DOHH2 (cell line): ENCODE results near the gene RBM24.

Experiments used
- H3F3A ChIP-seq: fragments of 200-600 bp; sonication (generic), shearing (Covaris generic); 2 replicates; pipeline ENCODE4 v1.6.0; 2016; ENCODE audit warnings: antibody characterized with exemption, mild to moderate bottlenecking; ENCODE audit not compliant: control insufficient read depth, insufficient read depth
- H3K27ac ChIP-seq: fragments of 200-600 bp; sonication (generic); 2 replicates; pipeline ENCODE4 v1.5.1; 2014; ENCODE audit warnings: low read depth, mild to moderate bottlenecking, low read length, moderate library complexity
- H3K27me3 ChIP-seq: fragments of 200-600 bp; sonication (generic); 2 replicates; pipeline ENCODE4 v1.6.1; 2014; ENCODE audit warnings: mild to moderate bottlenecking, low read length, mixed read lengths; ENCODE audit not compliant: control insufficient read depth
- H3K36me3 ChIP-seq: fragments of 200-600 bp; sonication (generic); 2 replicates; pipeline ENCODE4 v1.6.1; 2014; ENCODE audit warnings: mild to moderate bottlenecking, low read length, moderate library complexity, mixed read lengths; ENCODE audit not compliant: control insufficient read depth
- H3K4me1 ChIP-seq: fragments of 200-600 bp; sonication (generic); 2 replicates; pipeline ENCODE4 v1.6.1; 2014; ENCODE audit warnings: mild to moderate bottlenecking, low read length, mixed read lengths; ENCODE audit not compliant: control insufficient read depth
- H3K4me2 ChIP-seq: fragments of 200-600 bp; sonication (generic); 2 replicates; pipeline ENCODE4 v1.6.0; 2014; ENCODE audit warnings: mild to moderate bottlenecking, low read length, moderate library complexity
- H3K4me3 ChIP-seq: fragments of 200-600 bp; sonication (generic); 2 replicates; pipeline ENCODE4 v1.5.1; 2014; ENCODE audit warnings: mild to moderate bottlenecking, low read length, mixed read lengths
- H3K79me2 ChIP-seq: fragments of 200-600 bp; sonication (generic); 2 replicates; pipeline ENCODE4 v1.6.1; 2014; ENCODE audit warnings: mild to moderate bottlenecking, low read length, mixed read lengths; ENCODE audit not compliant: control insufficient read depth
- H3K9me2 ChIP-seq: fragments of 200-600 bp; sonication (generic); replicated peaks from 2 replicates; pipeline ENCODE4 v1.6.1; 2014; ENCODE audit warnings: mild to moderate bottlenecking, low read length, mixed read lengths; ENCODE audit not compliant: control insufficient read depth
- H3K9me3 ChIP-seq: fragments of 200-600 bp; sonication (generic); 2 replicates; pipeline ENCODE4 v1.6.1; 2014; ENCODE audit warnings: antibody characterized with exemption, low read length, mixed read lengths; ENCODE audit not compliant: control insufficient read depth, insufficient read depth
- H4K20me1 ChIP-seq: fragments of 200-600 bp; sonication (generic); 2 replicates; pipeline ENCODE4 v1.6.0; 2014; ENCODE audit warnings: low read depth, mild to moderate bottlenecking, antibody characterized with exemption, low read length, moderate library complexity; ENCODE audit not compliant: control insufficient read depth, insufficient read depth
- EZH2phosphoT487 ChIP-seq: fragments of 200-600 bp; sonication (generic); IDR thresholded peaks from 2 replicates; pipeline ENCODE4 v1.6.1; 2017; ENCODE audit warnings: borderline replicate concordance, mild to moderate bottlenecking, antibody characterized with exemption, low read length, moderate library complexity, mixed read lengths
- TF ChIP-seq, protein P1 (sequence below): fragments of 200-600 bp; sonication (generic); IDR thresholded peaks from one replicate; pipeline ENCODE4 v1.5.1; 2014; ENCODE audit warnings: antibody characterized with exemption, mild to moderate bottlenecking, low read depth, low read length; ENCODE audit not compliant: poor library complexity, severe bottlenecking

RBM24 gene

DNA sequence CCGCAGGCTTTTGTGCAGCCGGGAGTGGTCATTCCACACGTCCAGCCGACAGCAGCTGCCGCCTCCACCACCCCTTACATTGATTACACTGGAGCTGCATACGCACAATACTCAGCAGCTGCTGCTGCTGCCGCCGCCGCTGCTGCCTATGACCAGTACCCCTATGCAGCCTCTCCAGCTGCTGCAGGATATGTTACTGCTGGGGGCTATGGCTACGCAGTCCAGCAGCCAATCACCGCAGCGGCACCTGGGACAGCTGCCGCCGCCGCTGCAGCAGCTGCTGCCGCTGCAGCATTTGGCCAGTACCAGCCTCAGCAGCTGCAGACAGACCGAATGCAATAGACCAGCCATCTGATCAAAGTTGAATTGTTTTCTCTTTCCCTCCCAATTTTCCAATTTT, 10.6 kb downstream of the RBM24 start:
- TF ChIP-seq EZH2phosphoT487 = no peak
- TF ChIP-seq, protein P1, sequence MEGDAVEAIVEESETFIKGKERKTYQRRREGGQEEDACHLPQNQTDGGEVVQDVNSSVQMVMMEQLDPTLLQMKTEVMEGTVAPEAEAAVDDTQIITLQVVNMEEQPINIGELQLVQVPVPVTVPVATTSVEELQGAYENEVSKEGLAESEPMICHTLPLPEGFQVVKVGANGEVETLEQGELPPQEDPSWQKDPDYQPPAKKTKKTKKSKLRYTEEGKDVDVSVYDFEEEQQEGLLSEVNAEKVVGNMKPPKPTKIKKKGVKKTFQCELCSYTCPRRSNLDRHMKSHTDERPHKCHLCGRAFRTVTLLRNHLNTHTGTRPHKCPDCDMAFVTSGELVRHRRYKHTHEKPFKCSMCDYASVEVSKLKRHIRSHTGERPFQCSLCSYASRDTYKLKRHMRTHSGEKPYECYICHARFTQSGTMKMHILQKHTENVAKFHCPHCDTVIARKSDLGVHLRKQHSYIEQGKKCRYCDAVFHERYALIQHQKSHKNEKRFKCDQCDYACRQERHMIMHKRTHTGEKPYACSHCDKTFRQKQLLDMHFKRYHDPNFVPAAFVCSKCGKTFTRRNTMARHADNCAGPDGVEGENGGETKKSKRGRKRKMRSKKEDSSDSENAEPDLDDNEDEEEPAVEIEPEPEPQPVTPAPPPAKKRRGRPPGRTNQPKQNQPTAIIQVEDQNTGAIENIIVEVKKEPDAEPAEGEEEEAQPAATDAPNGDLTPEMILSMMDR = no peak
- no peak overlapping the region for H3K4me3 ChIP-seq
- no peaks in the 10 kb centered on the region for H3K9me3 ChIP-seq
- H3K4me2 ChIP-seq = no peak overlapping the region
- H4K20me1 ChIP-seq = no peaks in the 10 kb centered on the region
- no peaks in the 10 kb centered on the region for H3K9me2 ChIP-seq
- H3F3A ChIP-seq = no peaks in the 10 kb centered on the region
- no peak overlapping the region for H3K27ac ChIP-seq
- no peaks in the 10 kb centered on the region for H3K27me3 ChIP-seq
- H3K36me3 ChIP-seq = no peaks in the 10 kb centered on the region
- no peaks in the 10 kb centered on the region for H3K4me1 ChIP-seq
- no peaks in the 10 kb centered on the region for H3K79me2 ChIP-seq

DNA sequence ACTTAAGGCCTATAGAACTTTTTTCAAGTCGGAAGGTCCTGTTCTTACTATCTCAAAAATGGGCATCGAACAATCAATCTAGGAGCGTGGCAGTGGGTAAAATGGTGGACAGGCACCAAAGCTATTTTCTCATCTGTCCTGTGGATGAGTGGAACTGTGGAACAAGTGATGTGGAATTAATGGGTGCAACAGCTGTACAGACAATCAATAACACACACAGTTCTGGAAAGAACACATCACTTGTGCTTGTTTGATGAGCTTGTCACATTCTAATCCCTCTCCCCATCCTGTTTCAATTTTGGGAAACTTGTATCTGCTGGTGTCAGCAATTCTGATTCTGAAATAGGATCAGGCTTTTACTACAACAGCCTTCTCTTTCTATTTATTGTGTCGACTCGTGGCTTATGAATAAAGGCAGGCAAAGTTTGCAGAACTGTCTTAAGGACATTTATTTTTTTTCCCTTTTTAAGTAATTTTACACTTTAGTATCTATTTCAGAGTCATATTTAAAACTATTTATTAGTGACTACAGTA, 11.5 kb downstream of the RBM24 start:
- TF ChIP-seq, protein P1 = no peak
- TF ChIP-seq EZH2phosphoT487 = no peak
- Histone ChIP-seq H3K27me3 (no peaks in the 10 kb centered on the region), H3K27ac (no peak overlapping the region), H3K36me3 (no peaks in the 10 kb centered on the region), H3K9me2 (no peaks in the 10 kb centered on the region), H3K9me3 (no peaks in the 10 kb centered on the region), H3K4me1 (no peaks in the 10 kb centered on the region), H3F3A (no peaks in the 10 kb centered on the region), H4K20me1 (no peaks in the 10 kb centered on the region), H3K4me3 (no peak overlapping the region), H3K4me2 (no peak overlapping the region), H3K79me2 (no peaks in the 10 kb centered on the region)

DNA sequence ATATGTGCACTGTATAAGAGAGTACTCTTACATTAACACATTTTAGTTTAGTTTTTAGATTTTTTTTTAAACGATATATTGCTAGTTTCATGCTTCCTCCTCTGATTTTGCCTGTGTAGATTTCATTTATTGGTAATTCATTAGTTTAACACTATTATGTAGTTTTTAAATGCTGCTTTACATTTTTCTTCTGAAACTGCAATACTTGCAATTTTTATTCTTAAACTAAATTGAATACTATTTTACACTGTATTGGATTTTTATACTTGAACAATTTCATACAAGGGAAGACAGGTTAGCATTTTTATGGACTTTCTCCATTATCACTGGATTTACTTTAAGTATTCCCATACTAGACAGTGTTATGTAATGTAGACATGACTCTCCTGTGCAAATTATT, 12.2 kb downstream of the RBM24 start:
- no peaks in the 10 kb centered on the region for H3K4me1 ChIP-seq
- no peak overlapping the region for H3K4me2 ChIP-seq
- no peaks in the 10 kb centered on the region for H3K79me2 ChIP-seq
- TF ChIP-seq EZH2phosphoT487 = no peak
- TF ChIP-seq, protein P1 = no peak
- no peaks in the 10 kb centered on the region for H3K27me3 ChIP-seq
- no peak overlapping the region for H3K27ac ChIP-seq
- H3F3A ChIP-seq = no peaks in the 10 kb centered on the region
- no peaks in the 10 kb centered on the region for H4K20me1 ChIP-seq
- no peaks in the 10 kb centered on the region for H3K9me2 ChIP-seq
- no peaks in the 10 kb centered on the region for H3K36me3 ChIP-seq
- no peak overlapping the region for H3K4me3 ChIP-seq
- H3K9me3 ChIP-seq = no peaks in the 10 kb centered on the region
